HepG2 (cell line): ENCODE data around the gene GPR39. TPM values are rescaled to one million over a fixed set of nuclear protein-coding genes. Genes with fewer than 3 reads are reported as not detected.

Source experiments
- ATAC-seq: fragments of 200-7000 bp; cut with Tn5 transposase; 3 replicates; pipeline ENCODE4 v1.9.1; 2020; ENCODE audit warnings: mild to moderate bottlenecking, moderate library complexity
- BruUV-seq: library from RNA; stranded (reverse); fragments of 400-500 nt; replicated peaks from 2 replicates; lab custom pipeline; 2021; lab: Mats Ljungman, UMichigan
- CTCF ChIA-PET: fragments of 300-600 bp; formaldehyde crosslinking; extraction: SDS; loops from one replicate; lab custom pipeline; 2021; ENCODE audit warnings: low total read pairs, inconsistent platforms, low intra/inter-chr PET ratio; lab: Yijun Ruan, JAX
- POLR2A ChIA-PET: fragments of 350-600 bp; sonication (Branson Sonifier 250); formaldehyde crosslinking; loops from one replicate; lab custom pipeline; 2020; ENCODE audit warnings: antibody characterized with exemption, inconsistent platforms; lab: Yijun Ruan, JAX
- DNase-seq: peaks from one replicate; pipeline ENCODE4 v3.0.0-alpha.2; 2015; ENCODE audit warnings: low spot score
- FAIRE-seq: peaks from 3 replicates; lab custom pipeline; 2011; peaks lifted over from hg19 to GRCh38; lab: Jason Lieb, UNC
- H2AFZ ChIP-seq: one replicate; pipeline ENCODE4 v1.6.1; 2011; ENCODE audit warnings: low read length, inconsistent platforms
- H3K27ac ChIP-seq: fragments of 300-600 bp; 3 replicates; pipeline ENCODE4 v1.8.0; 2011; ENCODE audit warnings: mixed run types, mild to moderate bottlenecking, mixed read lengths, low read length, inconsistent platforms; ENCODE audit not compliant: insufficient read depth; ENCODE audit errors: extremely low read length
- H3K27me3 ChIP-seq, 2 experiments: fragments of 200-600 bp in 1 of 2; 2 replicates in 1 of 2; 3 replicates in 1 of 2; pipeline versions ENCODE4 v1.6.0 to v1.8.0; 2011; ENCODE audit warnings: low read length in 2 of 2, mild to moderate bottlenecking in 2 of 2, moderate library complexity in 2 of 2, inconsistent platforms in 1 of 2; ENCODE audit not compliant: insufficient read depth in 2 of 2, control insufficient read depth in 1 of 2
- H3K36me3 ChIP-seq, 2 experiments: fragments of 200-600 bp in 1 of 2; replicated peaks in 1 of 2; 2 replicates in 1 of 2; 3 replicates in 1 of 2; pipeline versions ENCODE4 v1.5.1 to v1.8.0; 2011; ENCODE audit warnings: low read length in 2 of 2, inconsistent platforms in 1 of 2; ENCODE audit not compliant: insufficient read depth in 2 of 2, control insufficient read depth in 1 of 2
- H3K4me1 ChIP-seq: 2 replicates; pipeline ENCODE4 v1.5.1; 2012; ENCODE audit warnings: low read length, inconsistent platforms; ENCODE audit not compliant: insufficient read depth
- H3K4me2 ChIP-seq: 2 replicates; pipeline ENCODE4 v1.6.0; 2011; ENCODE audit warnings: low read depth, low read length, inconsistent platforms
- H3K4me3 ChIP-seq, 3 experiments: fragments of 200-600 bp in 1 of 3; sonication (generic), shearing (Covaris generic) in 1 of 3; replicated peaks in 1 of 3; 2 replicates each; pipeline ENCODE4 v1.5.1; 2011 to 2016; ENCODE audit warnings: low read length in 3 of 3, inconsistent platforms in 2 of 3, low read depth in 2 of 3, mild to moderate bottlenecking in 2 of 3, control low read depth in 1 of 3, mixed read lengths in 1 of 3; ENCODE audit not compliant: insufficient read depth in 1 of 3
- H3K79me2 ChIP-seq: one replicate; pipeline ENCODE4 v1.6.1; 2011; ENCODE audit warnings: low read length, inconsistent platforms; ENCODE audit not compliant: insufficient read depth
- H3K9ac ChIP-seq: 2 replicates; pipeline ENCODE4 v1.6.0; 2011; ENCODE audit warnings: mild to moderate bottlenecking, low read depth, low read length, inconsistent platforms; ENCODE audit not compliant: insufficient read depth
- H3K9me3 ChIP-seq: 2 replicates; pipeline ENCODE4 v1.5.1; 2012; ENCODE audit warnings: mild to moderate bottlenecking, low read length
- H4K20me1 ChIP-seq: 2 replicates; pipeline ENCODE4 v1.6.0; 2011; ENCODE audit warnings: inconsistent platforms, mild to moderate bottlenecking, low read length, moderate library complexity; ENCODE audit not compliant: insufficient read depth
- GABPB1 ChIP-seq: IDR thresholded peaks from 2 replicates; pipeline ENCODE4 v1.6.1; 2016; ENCODE audit warnings: mild to moderate bottlenecking, missing genetic modification reagents, moderate library complexity, missing compliant biosample characterization
- HOMEZ ChIP-seq: IDR thresholded peaks from 2 replicates; pipeline ENCODE4 v1.6.1; 2016; ENCODE audit warnings: low read depth
- KAT7 ChIP-seq: IDR thresholded peaks from 2 replicates; pipeline ENCODE4 v1.6.1; 2018; ENCODE audit warnings: borderline replicate concordance, missing compliant biosample characterization
- MTF1 ChIP-seq: sonication (generic); formaldehyde crosslinking; IDR thresholded peaks from 2 replicates; pipeline ENCODE4 v1.5.0; 2020; ENCODE audit warnings: missing genetic modification reagents
- NR2C2 ChIP-seq: sonication (generic); formaldehyde crosslinking; IDR thresholded peaks from 2 replicates; pipeline ENCODE4 v1.4.0; 2020; ENCODE audit warnings: missing genetic modification reagents, mild to moderate bottlenecking, moderate library complexity, borderline replicate concordance
- YEATS4 ChIP-seq: sonication (generic); formaldehyde crosslinking; IDR thresholded peaks from 2 replicates; pipeline ENCODE4 v1.4.0; 2020; ENCODE audit warnings: missing genetic modification reagents, borderline replicate concordance
- ZNF274 ChIP-seq: sonication (generic); formaldehyde crosslinking; IDR thresholded peaks from 2 replicates; pipeline ENCODE4 v1.5.1; 2020; ENCODE audit warnings: mild to moderate bottlenecking, missing genetic modification reagents
- ZNF282 ChIP-seq: fragments of 450-650 bp; IDR thresholded peaks from 2 replicates; pipeline ENCODE4 v1.6.1; 2018; ENCODE audit not compliant: partially characterized antibody
- ZNF644 ChIP-seq: IDR thresholded peaks from 2 replicates; pipeline ENCODE4 v1.6.1; 2016; ENCODE audit warnings: low read depth
- WGBS: methylation state at CpG from one replicate; pipeline ENCODE4 v1.1.6; 2017; ENCODE audit warnings: low lambda C conversion rate; 5-methylcytosine and 5-hydroxymethylcytosine counted together
- in situ Hi-C: cut with HindIII; loops from 2 replicates; pipeline ENCODE4 v1.10.0; 2017; ENCODE audit warnings: low pct_unique_long_range_greater_than_20kb; ENCODE audit not compliant: extremely low pct_ligation_motif_present
- intact Hi-C: fragments of 100-400 bp; cut with micrococcal nuclease; formaldehyde crosslinking; loops from one replicate; pipeline ENCODE4 v1.10.0; 2022; ENCODE audit not compliant: unreplicated experiment
- polyA plus RNA-seq, 8 experiments: library from polyadenylated mRNA; depleted of rRNA in 3 of 8; stranded (reverse) in 7 of 8; unstranded in 1 of 8; fragments of >200 nt; fragmentation: Illumina TruSeq in 4 of 8; extraction: Trizol in 4 of 8; gene quantifications; 2 replicates each; pipeline versions ENCODE4 v1.2.1 to v1.2.3, GENCODE V29; 2011 to 2016; ENCODE audit warnings: low read depth in 4 of 8, missing spikeins in 1 of 8, mixed read lengths in 1 of 8; ENCODE audit not compliant: insufficient read depth in 1 of 8
- total RNA-seq, 5 experiments: library from RNA; depleted of rRNA; stranded (reverse); fragments of >200 nt; fragmentation: Illumina TruSeq; extraction: Trizol; gene quantifications; 2 replicates each; pipeline ENCODE4 v1.2.3, GENCODE V29; 2016; ENCODE audit warnings: low read depth in 1 of 5

Gene GPR39
- total and polyA plus RNA-seq, 2 of the 13 experiments (the other 11 are each of a cell fraction or from before 2014, with no cell fraction given) = 0.16 to 0.62 TPM

- no peak for TF ChIP-seq ZNF644 (CRISPR knock-in tag)
- no peak for TF ChIP-seq KAT7 (CRISPR knock-in tag)
- TF ChIP-seq ZNF274 (CRISPR knock-in tag) = no peak
- TF ChIP-seq NR2C2 = no peak
- no peak for TF ChIP-seq YEATS4 (CRISPR knock-in tag)
- TF ChIP-seq GABPB1 (CRISPR knock-in tag) = no peak
- TF ChIP-seq MTF1 (CRISPR knock-in tag) = no peak
- no peak for TF ChIP-seq ZNF282
- no peak for TF ChIP-seq HOMEZ (CRISPR knock-in tag)
- TF ChIP-seq, all 625 proteins: peak for 0
- intact Hi-C loops (no loop called here), in situ Hi-C loops (no loop called here)
- Histone ChIP-seq H2AFZ (no peak overlapping the region), H4K20me1 (no peaks in the 10 kb centered on the region), H3K9ac (no peak overlapping the region), H3K36me3 (no peaks in the 10 kb centered on the region), H3K9me3 (no peaks in the 10 kb centered on the region), H3K4me3 (no peak overlapping the region), H3K79me2 (no peaks in the 10 kb centered on the region), H3K27ac (no peak overlapping the region), H3K27me3 (peaks cover 3 to 20% of the 10 kb centered on the region in 2 experiments; a peak in 3 of 5 replicates), H3K4me1 (peaks cover 21% of the 10 kb centered on the region), H3K4me2 (no peak overlapping the region)
- DNase-seq (no peak), FAIRE-seq (no peak), ATAC-seq (no peak)
- no TSS peak for BruUV-seq
- CTCF ChIA-PET = no interaction called here
- POLR2A ChIA-PET = no interaction called here
- 7% methylated on average over 3 of the region's 6 CpGs for WGBS
Measured at GRCh38 chr2:132414081-132414480, 2.5 kb upstream of the GPR39 start.
